HG02852 (cell line): ENCODE results near the gene GIPC1.
"Not testable (repeated sequence)": the region's sequence is repeated elsewhere in the genome, so short reads cannot be mapped to it uniquely, and the experiment has no call there.

ENCODE experiments used
- ATAC-seq: cut with Tn5 transposase; IDR thresholded peaks from one replicate; pipeline ENCODE4 v1.9.1; 2021; ENCODE audit warnings: mild to moderate bottlenecking, moderate library complexity; ENCODE audit not compliant: unreplicated experiment

GIPC1 gene

DNA sequence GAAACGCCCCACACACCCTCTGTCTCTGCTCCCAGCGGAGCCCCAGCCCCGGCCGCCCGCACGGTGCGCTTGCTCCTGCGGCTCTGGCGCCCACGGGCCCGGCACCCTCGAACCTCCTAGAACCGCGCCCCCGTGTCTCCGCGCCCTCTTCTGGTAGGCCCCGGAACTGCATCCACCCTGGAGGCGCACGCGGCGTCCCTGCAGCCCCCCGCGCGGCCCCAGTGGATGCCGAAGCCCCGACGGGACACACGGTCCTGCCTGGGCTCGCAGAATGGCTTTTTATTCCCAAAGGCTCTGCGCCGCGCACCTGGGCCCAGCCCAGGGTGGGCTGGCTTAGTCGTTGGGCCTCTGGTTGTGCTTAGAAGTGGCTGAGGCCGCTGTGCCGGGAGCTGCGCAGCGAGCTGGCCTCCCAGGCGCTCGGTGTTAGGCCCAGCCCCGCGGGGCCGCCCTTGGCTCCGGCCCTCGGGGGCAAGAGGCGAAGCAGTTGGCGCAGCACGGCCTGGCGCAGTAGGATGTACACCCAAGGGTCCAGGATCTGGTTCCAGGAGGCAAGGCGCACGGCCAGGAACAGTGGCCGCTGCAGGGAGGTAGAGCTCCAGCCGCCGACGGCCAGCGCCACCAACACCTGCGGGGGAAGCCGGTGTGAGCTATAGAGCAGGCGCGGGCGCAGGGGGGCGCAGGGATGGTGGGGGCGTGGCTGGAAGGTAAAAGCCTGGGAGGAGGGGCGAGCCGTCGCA is 23.6 kb downstream of the GIPC1 start:
- ATAC-seq: no peak

DNA sequence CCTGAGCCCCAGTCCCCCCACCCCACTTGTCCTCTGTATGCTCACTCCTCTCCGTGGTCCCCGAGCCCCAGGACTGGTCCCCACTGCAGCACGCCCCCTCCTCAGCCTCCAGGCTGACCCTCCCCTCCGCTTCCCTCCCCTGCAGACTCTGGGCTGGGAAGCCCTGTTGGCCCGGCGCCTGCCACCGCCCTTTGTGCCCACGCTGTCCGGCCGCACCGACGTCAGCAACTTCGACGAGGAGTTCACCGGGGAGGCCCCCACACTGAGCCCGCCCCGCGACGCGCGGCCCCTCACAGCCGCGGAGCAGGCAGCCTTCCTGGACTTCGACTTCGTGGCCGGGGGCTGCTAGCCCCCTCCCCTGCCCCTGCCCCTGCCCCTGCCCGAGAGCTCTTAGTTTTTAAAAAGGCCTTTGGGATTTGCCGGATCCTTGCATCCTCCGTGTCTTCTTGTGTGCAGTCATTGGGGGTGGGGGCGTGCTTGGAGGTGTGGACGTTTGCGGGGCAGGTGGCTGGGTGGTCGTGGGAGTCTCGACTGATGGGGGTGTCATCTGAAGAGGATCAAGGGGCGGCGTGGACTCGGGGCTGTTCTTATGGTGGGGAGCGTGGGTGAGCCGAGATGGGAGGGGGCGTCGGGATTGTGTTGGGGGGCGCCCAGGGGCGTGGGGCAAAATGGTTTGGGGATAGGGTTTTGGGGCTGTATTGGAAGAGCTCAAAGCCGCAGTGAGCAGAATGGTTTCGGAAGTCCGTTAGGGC is 24.3 kb downstream of the GIPC1 start:
- no peak for ATAC-seq

DNA sequence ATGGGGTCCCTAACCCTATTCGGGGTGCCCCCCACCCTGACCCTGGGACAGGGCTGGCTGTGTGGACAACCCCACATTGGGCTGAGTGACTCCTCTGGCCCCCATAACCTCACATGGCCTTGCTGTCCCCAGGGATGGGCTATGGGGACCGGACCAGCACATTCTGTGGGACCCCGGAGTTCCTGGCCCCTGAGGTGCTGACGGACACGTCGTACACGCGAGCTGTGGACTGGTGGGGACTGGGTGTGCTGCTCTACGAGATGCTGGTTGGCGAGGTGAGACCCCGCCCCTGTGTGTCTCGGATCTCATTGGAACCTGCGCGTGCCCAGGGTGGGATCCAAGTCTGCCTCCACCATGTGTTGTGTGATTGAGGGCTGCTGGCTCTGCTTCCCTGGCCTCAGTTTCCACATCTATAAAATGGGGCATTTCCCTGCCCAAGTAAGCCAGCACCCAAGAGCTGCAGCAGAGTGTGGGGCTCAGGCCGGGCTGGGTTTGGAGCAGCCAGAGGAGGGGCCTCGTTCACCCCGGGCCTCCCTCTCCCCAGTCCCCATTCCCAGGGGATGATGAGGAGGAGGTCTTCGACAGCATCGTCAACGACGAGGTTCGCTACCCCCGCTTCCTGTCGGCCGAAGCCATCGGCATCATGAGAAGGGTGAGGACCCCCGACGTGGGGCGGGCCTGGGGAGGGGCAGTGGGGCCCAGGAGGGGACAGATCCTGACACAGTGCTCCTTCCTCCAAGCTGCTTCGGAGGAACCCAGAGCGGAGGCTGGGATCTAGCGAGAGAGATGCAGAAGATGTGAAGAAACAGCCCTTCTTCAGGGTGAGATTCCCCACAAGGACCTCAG is 25.7 kb downstream of the GIPC1 start:
- no peak for ATAC-seq

DNA sequence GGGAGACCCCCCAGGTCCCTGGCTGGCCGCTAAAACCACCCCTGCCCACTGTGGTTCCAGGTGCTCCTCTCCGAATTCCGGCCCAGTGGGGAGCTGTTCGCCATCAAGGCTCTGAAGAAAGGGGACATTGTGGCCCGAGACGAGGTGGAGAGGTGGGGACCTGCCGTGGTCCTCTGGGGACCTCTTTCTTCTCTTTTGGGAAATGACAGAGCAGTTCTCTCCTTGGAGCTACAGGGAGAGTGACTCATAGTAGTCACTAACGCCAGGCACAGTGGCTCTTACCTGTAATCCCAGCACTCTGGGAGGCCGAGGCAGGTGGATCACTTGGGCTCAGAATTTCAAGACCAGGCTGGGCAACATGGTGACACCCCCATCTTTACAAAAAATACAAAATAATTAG is 28.1 kb downstream of the GIPC1 start:
- ATAC-seq: no peak

DNA sequence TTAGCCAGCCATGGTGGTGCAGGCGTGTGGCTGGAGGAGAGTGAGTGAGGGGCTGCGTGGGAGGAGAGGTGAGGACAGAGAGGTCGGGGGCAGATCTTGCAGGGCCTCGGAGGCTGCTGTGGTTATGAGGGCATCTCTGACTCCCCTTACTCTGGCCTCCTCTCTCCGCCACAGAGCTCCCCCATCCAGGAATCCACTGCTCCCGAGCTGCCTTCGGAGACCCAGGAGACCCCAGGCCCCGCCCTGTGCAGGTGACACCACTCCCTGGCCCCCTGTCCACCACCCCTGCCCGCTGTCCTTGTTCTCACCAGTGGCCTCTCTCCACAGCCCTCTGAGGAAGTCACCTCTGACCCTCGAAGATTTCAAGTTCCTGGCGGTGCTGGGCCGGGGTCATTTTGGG is 28.5 kb downstream of the GIPC1 start:
- ATAC-seq: no peak

DNA sequence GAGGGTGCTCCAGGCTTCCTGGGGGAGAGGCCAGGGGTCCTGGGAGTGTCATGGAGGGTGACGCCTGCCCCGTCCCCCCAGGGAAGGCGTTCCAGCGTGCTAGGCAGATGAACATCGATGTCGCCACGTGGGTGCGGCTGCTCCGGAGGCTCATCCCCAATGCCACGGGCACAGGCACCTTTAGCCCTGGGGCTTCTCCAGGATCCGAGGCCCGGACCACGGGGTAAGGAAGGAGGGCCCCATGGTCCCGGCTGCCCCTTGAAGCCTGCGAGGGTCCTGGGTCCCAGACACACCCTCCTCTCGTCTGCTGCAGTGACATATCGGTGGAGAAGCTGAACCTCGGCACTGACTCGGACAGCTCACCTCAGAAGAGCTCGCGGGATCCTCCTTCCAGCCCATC is 32.2 kb downstream of the GIPC1 start:
- ATAC-seq: no peak

GRCh38 chr19:14462401-14462800 is 33.5 kb downstream of the GIPC1 start:
- ATAC-seq: not testable (repeated sequence)

DNA sequence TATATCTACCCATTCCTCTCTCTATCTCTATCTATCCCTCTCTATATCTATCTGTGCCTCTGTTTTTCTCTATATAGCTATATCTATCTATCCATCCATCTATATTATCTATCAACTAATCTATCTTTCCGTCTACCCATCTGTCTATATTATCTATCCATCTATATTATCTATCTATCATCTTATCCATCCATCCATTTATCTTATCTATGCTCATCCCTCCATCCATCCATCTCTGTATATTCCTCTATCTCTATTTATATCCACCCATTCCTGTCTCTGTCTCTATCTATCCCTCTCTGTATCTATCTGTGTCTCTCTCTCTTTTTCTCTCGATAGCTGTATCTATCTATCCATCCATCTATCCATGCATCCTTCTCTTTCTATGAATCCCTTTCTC is 35.0 kb downstream of the GIPC1 start:
- no peak for ATAC-seq

- ATAC-seq: no peak
Measured at GRCh38 chr19:14459703-14460102, 36.2 kb downstream of the GIPC1 start.

DNA sequence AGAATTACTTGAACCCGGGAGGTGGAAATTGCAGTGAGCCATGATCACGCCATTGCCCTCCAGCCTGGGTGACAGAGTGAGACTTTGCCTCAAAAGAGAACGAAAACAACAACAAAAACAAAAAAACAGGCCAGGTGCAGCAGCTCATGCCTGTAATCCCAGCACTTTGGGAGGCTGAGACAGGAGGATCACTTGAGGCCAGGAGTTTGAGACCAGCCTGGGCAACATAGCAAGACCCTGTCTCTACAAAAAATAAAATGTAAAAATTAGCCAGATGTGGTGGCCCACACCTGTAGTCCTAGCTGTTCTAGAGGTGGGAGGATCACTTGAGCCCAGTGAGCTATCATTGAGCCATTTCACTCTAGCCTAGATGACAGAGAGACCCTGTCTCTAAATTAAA is 43.6 kb downstream of the GIPC1 start:
- not testable (repeated sequence) for ATAC-seq

DNA sequence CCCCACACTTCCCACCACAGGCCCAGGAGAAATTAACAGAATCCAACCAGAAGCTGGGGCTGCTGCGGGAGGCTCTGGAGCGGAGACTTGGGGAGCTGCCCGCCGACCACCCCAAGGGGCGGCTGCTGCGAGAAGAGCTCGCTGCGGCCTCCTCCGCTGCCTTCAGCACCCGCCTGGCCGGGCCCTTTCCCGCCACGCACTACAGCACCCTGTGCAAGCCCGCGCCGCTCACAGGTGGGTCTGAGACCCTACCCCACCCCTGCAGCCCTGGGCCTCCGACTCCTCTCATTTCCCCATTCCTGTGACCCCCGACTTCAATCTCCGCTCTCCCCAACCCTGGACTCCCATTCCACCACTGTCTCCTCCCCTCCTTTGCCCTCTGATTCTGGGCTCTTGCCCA is 45.1 kb downstream of the GIPC1 start:
- no peak for ATAC-seq

GRCh38 chr19:14450168-14450874 is 45.6 kb downstream of the GIPC1 start:
- no peak for ATAC-seq

- no peak for ATAC-seq
Measured at GRCh38 chr19:14449321-14449720, 46.6 kb downstream of the GIPC1 start.

- no peak for ATAC-seq
Measured at GRCh38 chr19:14446336-14447036, 49.4 kb downstream of the GIPC1 start.

DNA sequence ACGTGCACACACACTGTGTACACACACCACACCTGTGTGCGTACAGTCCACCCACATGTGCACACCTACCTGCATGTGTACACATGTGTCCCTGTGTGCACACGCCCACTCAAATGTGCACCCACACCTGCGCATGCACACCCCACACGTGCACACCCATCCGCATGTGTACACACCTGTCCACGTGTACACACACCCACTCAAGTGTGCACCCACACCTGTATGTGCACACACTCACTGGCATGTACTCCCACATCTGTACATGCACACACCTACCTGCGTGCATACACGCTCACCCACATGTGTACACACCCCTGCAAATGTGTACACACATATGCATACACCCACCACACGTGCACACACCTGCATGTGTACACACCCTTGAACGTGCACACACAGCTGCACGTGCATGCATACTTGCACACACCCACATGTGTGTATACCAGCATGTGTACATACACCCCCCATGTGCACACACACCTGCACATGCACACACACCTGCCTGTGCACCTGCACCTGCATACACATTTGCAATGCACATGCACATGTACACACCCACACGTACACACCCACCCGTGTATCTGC is 52.2 kb downstream of the GIPC1 start:
- ATAC-seq: no peak

DNA sequence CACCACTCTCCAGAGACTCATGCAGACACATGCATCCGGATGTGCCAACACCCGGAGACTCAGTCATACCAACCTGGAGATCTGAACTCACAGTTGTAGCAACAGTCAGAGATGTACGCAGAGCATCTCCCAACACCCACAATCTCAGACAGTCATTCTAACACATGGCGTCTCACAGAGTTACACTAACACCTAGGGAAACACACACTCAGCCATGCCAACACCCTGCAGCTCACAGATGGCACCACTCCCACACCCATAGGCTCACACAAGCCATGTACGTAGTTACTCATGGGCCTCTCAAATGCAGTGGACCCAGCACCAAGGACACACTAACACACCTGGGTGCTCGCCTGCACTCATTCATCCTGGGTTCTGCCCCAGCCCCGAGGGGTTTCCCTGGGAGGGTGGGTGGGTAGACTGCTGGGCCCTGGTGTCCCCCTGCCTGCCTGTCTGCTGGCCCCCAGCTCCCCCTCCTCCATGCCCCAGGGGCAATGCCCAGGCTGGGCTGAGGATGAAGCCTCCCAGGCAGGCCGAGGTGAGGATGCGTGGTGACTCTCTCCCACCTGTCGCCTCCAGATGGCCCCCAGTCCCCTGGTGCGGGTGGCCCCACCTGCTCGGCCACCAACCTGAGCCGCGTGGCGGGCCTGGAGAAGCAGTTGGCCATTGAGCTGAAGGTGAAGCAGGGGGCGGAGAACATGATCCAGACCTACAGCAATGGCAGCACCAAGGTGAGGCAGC is 52.9 kb downstream of the GIPC1 start:
- ATAC-seq: no peak

DNA sequence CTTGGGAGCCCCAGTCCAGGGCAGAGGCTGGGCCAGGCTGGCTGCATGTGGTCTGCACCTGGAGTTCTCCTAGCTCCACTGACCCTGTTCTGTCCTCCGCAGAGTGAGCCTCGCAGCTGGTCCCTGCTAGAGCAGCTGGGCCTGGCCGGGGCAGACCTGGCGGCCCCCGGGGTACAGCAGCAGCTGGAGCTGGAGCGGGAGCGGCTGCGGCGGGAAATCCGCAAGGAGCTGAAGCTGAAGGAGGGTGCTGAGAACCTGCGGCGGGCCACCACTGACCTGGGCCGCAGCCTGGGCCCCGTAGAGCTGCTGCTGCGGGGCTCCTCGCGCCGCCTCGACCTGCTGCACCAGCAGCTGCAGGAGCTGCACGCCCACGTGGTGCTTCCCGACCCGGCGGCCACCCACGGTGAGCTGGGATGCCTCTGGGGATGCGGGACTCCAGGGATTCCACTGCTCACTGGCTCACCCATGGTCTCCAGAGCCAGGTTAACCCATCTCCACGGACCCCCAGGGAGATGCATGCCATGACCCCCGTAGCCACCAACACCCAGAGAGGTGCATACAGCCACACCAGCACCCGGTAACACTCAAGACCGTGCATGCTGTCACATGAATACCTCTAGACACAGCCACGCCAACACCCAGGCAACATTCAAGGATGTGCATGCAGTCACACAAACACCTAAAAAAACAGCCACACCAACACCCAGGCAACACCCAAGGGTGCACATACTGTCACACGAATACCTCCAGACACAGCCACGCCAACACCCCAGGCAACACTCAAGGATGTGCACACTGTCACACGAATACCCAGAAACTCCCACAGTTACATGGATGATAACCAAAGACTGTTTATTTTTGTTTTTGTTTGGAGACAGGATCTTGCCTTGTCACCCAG is 54.6 kb downstream of the GIPC1 start:
- ATAC-seq: no peak

DNA sequence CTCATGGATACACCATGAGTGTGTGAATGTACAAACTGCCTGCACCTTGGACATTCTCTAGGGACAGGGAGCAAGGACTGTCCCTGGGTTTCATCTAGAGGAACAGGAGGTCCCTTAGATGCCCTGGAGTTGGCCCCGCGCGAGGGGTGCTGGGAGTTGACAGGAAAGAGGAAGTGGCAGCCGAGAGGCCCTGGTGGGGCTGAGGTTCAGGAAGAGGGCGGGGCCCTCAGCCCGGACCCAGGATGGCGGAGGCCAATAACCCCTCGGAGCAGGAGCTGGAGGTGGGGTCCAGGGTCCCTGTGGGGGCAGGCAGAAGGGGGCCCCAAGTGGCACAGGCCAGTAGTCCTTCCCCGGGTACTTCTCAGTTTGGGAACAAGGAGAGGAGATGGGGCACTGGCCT is 55.9 kb downstream of the GIPC1 start:
- peak; percentile 89 for ATAC-seq
